NT2/D1 (cell line): ENCODE measurements around the gene LAMTOR5.

Experiments used
- SUZ12 ChIP-seq: IDR thresholded peaks from 2 replicates; pipeline ENCODE4 v1.6.1; 2011; ENCODE audit not compliant: insufficient read length, insufficient read depth; ENCODE audit errors: extremely low read depth
- YY1 ChIP-seq: IDR thresholded peaks from 2 replicates; pipeline ENCODE4 v1.6.1; 2011; ENCODE audit not compliant: insufficient read length, insufficient read depth
- ZNF274 ChIP-seq: IDR thresholded peaks from 2 replicates; pipeline ENCODE4 v1.6.1; 2011; ENCODE audit warnings: mild to moderate bottlenecking, low read depth, low read length

GRCh38 chr1:110453829-110454228 lies 46.3 kb upstream of the LAMTOR5 start:
- no peak for TF ChIP-seq SUZ12
- TF ChIP-seq YY1 = no peak
- no peak for TF ChIP-seq ZNF274
